ENCODE measurements around the gene ZNF487. TPM values are rescaled to one million over a fixed set of nuclear protein-coding genes. Genes with fewer than 3 reads are reported as not detected.
A peak's percentile ranks its signal among the peaks of the same experiment; 100 is the strongest.
"Not testable (repeated sequence)": the region's sequence is repeated elsewhere in the genome, so short reads cannot be mapped to it uniquely, and the experiment has no call there.

ZNF487 gene
- total RNA-seq, 1 experiment from 2014 or later, result 7.6 TPM

DNA sequence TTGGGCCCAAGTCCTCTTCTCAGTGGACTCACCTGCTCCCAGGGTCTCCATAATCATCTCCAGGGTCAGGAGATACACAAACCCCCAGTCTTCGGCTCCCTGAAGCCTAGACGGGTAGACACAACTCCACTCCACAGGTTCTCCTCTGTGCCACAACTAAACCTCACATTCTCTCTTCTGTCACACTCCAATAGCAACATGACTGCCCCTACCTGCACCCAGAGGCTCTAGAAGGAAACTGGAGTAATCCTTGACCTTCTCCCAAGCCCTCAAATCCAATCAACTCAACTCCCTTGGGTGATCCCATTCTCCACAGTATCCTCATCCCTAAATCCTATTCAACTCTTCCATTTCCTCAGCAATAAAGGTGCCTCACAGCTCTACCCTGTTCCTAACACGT lies 44.2 kb upstream of the ZNF487 start:
- Histone ChIP-seq H3K27ac (ENCODE audit: low read length) (peak overlapping the region; percentile 25), H3K27me3 (ENCODE audit: control insufficient read depth, insufficient read depth, low read length) (no peaks in the 10 kb centered on the region), H3K4me1 (ENCODE audit: control insufficient read depth, insufficient read depth, low read length) (peaks cover 23% of the 10 kb centered on the region), H3K4me3 (ENCODE audit: low read depth in 2 of 2, low read length in 2 of 2) (no peak overlapping the region), H3K9me3 (ENCODE audit: control insufficient read depth, insufficient read depth, low read depth, low read length) (no peaks in the 10 kb centered on the region), H3K36me3 (ENCODE audit: control insufficient read depth, insufficient read depth, low read length) (peaks cover 59% of the 10 kb centered on the region)
- POLR2A ChIA-PET, result no interaction called here
- DNase-seq (ENCODE audit: low read depth, low spot score) (no peak), ATAC-seq (no peak)
- CTCF ChIA-PET, result no interaction called here
- in situ Hi-C loops (cut with HindIII; ENCODE audit: low pct_unique_long_range_greater_than_20kb, low sequenced_read_pairs) (no loop called here), intact Hi-C loops (cut with micrococcal nuclease; ENCODE audit: unreplicated experiment) (no loop called here)
- TF ChIP-seq TCF7L2 (IDR thresholded peaks at IDR 0.05; ENCODE audit: low read depth, low read length) (no peak), POLR2AphosphoS5 (IDR thresholded peaks at IDR 0.05; ENCODE audit: low read depth, low read length) (no peak), SIN3A (IDR thresholded peaks at IDR 0.05; ENCODE audit: borderline replicate concordance, insufficient read depth, low read depth, low read length) (no peak)
- TF ChIP-seq, protein P1, sequence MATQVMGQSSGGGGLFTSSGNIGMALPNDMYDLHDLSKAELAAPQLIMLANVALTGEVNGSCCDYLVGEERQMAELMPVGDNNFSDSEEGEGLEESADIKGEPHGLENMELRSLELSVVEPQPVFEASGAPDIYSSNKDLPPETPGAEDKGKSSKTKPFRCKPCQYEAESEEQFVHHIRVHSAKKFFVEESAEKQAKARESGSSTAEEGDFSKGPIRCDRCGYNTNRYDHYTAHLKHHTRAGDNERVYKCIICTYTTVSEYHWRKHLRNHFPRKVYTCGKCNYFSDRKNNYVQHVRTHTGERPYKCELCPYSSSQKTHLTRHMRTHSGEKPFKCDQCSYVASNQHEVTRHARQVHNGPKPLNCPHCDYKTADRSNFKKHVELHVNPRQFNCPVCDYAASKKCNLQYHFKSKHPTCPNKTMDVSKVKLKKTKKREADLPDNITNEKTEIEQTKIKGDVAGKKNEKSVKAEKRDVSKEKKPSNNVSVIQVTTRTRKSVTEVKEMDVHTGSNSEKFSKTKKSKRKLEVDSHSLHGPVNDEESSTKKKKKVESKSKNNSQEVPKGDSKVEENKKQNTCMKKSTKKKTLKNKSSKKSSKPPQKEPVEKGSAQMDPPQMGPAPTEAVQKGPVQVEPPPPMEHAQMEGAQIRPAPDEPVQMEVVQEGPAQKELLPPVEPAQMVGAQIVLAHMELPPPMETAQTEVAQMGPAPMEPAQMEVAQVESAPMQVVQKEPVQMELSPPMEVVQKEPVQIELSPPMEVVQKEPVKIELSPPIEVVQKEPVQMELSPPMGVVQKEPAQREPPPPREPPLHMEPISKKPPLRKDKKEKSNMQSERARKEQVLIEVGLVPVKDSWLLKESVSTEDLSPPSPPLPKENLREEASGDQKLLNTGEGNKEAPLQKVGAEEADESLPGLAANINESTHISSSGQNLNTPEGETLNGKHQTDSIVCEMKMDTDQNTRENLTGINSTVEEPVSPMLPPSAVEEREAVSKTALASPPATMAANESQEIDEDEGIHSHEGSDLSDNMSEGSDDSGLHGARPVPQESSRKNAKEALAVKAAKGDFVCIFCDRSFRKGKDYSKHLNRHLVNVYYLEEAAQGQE (IDR thresholded peaks at IDR 0.05; ENCODE audit: insufficient read depth in 1 of 2, low read depth in 2 of 2, low read length in 1 of 2), result no peak
- TF ChIP-seq, protein P2, sequence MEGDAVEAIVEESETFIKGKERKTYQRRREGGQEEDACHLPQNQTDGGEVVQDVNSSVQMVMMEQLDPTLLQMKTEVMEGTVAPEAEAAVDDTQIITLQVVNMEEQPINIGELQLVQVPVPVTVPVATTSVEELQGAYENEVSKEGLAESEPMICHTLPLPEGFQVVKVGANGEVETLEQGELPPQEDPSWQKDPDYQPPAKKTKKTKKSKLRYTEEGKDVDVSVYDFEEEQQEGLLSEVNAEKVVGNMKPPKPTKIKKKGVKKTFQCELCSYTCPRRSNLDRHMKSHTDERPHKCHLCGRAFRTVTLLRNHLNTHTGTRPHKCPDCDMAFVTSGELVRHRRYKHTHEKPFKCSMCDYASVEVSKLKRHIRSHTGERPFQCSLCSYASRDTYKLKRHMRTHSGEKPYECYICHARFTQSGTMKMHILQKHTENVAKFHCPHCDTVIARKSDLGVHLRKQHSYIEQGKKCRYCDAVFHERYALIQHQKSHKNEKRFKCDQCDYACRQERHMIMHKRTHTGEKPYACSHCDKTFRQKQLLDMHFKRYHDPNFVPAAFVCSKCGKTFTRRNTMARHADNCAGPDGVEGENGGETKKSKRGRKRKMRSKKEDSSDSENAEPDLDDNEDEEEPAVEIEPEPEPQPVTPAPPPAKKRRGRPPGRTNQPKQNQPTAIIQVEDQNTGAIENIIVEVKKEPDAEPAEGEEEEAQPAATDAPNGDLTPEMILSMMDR (IDR thresholded peaks at IDR 0.05), result no peak
- BruUV-seq (replicated peaks), result no TSS peak

DNA sequence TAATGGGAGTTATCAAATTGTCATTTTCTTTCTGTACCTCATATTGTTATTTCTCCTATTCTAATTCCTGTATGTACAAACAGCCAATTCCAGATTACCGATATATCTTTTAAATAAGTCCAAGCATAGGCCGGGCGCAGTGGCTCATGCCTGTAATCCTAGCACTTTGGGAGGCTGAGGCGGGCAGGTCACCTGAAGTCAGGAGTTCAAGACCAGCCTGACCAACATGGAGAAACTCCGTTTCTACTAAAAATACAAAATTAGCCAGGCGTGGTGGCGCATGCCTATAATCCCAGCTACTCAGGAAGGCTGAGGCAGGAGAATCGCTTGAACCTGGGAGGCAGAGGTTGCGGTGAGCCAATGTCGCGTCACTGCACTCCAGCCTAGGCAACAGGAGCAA lies 43.7 kb upstream of the ZNF487 start:
- H3K27ac ChIP-seq (ENCODE audit: low read length); POLR2A ChIA-PET: not testable (repeated sequence)
- peaks cover 55% of the 10 kb centered on the region for H3K36me3 ChIP-seq (ENCODE audit: control insufficient read depth, insufficient read depth, low read length)

DNA sequence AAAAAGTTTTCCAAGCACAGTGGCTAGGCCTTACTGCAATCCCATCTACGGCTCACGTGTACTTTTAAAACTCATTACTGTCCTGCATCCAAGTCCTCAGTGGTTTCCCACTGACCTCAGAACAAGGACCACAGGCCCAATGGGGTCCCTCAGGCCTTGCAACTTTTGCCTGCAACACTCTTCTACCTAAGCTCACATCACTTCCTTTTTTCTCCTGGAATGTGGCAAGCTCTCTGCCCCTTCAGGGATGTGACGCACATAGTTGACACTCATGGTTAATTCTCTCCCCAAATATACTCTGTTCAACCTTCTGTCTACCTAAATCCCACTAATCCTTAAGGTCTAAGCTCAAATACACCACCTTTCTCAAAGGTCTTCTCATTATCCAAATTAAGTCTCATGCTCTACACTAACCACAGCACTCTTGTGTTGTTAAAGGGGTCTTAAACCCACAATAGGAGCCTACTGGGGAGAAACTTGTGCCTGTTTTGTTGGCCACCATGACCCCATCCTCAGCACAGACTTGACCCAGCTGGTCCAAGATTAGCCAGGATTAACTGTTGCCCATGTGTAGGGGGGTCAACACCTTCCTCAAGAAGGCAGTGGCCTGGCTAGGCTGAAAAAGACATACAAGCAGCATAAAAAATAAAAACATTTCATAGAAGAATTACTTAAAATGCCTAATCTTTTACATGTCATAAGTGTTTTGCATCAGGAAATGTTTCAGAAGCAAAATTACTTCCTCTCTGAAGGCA lies 43.1 kb upstream of the ZNF487 start:
- TSS peak; percentile 36 for BruUV-seq (replicated peaks)
- Histone ChIP-seq H3K27ac (ENCODE audit: low read length) (peak overlapping the region; percentile 96), H3K36me3 (ENCODE audit: control insufficient read depth, insufficient read depth, low read length) (peaks cover 50% of the 10 kb centered on the region), H3K27me3 (ENCODE audit: control insufficient read depth, insufficient read depth, low read length) (no peaks in the 10 kb centered on the region), H3K4me3 (ENCODE audit: low read depth in 2 of 2, low read length in 2 of 2) (peak overlapping the region in 1 of 2 experiments; percentile 84; a peak in 3 of 4 replicates), H3K4me1 (ENCODE audit: control insufficient read depth, insufficient read depth, low read length) (peaks cover 27% of the 10 kb centered on the region), H3K9me3 (ENCODE audit: control insufficient read depth, insufficient read depth, low read depth, low read length) (no peaks in the 10 kb centered on the region)
- ATAC-seq, result no peak
- POLR2A ChIA-PET, result interaction anchor here (0.6 to 0.7 kb wide), 3 partner anchors 9 to 38 kb away, joined by 3 to 7 read pairs (median 4); no protein-coding TSS in a partner anchor
- DNase-seq (ENCODE audit: low read depth, low spot score), result no peak
- in situ Hi-C loops (cut with HindIII; ENCODE audit: low pct_unique_long_range_greater_than_20kb, low sequenced_read_pairs), result no loop called here
- intact Hi-C loops (cut with micrococcal nuclease; ENCODE audit: unreplicated experiment), result no loop called here
- TF ChIP-seq, protein P2 (IDR thresholded peaks at IDR 0.05), result no peak
- no peak for TF ChIP-seq TCF7L2 (IDR thresholded peaks at IDR 0.05; ENCODE audit: low read depth, low read length)
- no peak for TF ChIP-seq SIN3A (IDR thresholded peaks at IDR 0.05; ENCODE audit: borderline replicate concordance, insufficient read depth, low read depth, low read length)
- TF ChIP-seq, protein P1 (IDR thresholded peaks at IDR 0.05; ENCODE audit: insufficient read depth in 1 of 2, low read depth in 2 of 2, low read length in 1 of 2), result no peak
- no peak for TF ChIP-seq POLR2AphosphoS5 (IDR thresholded peaks at IDR 0.05; ENCODE audit: low read depth, low read length)
- CTCF ChIA-PET, result no interaction called here

More for the DNA sequence above, 43.7 kb upstream of the ZNF487 start:
- ATAC-seq; in situ Hi-C loops (cut with HindIII; ENCODE audit: low pct_unique_long_range_greater_than_20kb, low sequenced_read_pairs); H3K9me3 ChIP-seq (ENCODE audit: control insufficient read depth, insufficient read depth, low read depth, low read length); BruUV-seq (replicated peaks); DNase-seq (ENCODE audit: low read depth, low spot score); H3K27me3 ChIP-seq (ENCODE audit: control insufficient read depth, insufficient read depth, low read length); CTCF ChIA-PET; H3K4me3 ChIP-seq (ENCODE audit: low read depth in 2 of 2, low read length in 2 of 2); intact Hi-C loops (cut with micrococcal nuclease; ENCODE audit: unreplicated experiment): not testable (repeated sequence)
- peaks cover 23% of the 10 kb centered on the region for H3K4me1 ChIP-seq (ENCODE audit: control insufficient read depth, insufficient read depth, low read length)

Measured in Panc1 (cell line).